Measurements from ENCODE around the gene RPL5. TPM values are rescaled to one million over a fixed set of nuclear protein-coding genes. Genes with fewer than 3 reads are reported as not detected.

Gene RPL5
- polyA plus RNA-seq, 1 donor from 2014 or later: 1,645 TPM

DNA sequence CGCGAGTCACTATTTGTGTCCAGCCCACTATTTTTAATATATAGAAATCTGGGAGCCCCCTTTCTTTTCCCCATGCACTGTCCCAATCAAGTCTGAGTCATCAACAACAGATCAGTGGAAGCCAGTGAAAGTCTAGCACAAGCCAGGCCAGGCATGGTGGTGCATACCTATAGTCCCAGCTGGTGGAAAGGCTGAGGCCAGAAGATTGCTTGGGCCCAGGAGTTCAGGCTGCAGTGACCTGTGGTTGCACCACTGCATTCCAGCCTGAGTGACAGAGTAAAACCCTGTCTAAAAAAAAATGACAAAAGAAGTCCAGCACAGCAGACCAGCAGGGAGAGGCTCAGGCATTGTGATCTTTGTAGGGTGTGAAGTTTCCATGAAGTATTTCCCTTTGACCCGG lies 9.0 kb upstream of the RPL5 start:
- no peaks in the 10 kb centered on the region for H3K36me3 ChIP-seq (ENCODE audit: insufficient read depth, low read length)

DNA sequence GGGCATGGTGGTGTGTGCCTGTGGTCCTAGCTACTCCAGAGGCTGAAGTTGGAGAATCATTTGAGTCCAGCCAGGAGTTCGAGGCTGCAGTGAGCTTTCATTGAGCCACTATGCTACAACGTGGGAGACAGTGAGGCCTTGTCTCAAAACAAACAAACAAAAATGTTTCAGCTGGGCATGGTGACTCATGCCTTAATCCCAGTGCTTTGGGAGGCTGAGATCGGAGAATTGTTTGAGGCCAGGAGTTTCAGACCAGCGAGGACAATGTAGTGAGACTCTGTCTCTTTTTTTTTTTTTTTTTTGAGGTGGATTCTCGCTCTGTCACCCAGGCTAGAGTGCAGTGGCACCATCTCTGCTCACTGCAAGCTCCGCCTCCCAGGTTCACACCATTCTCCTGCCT lies 5.0 kb upstream of the RPL5 start:
- Histone ChIP-seq H3K9ac (ENCODE audit: low read length) (no peak overlapping the region), H3K9me3 (ENCODE audit: low read length) (no peaks in the 10 kb centered on the region), H3K4me2 (ENCODE audit: low read length) (no peak overlapping the region), H2AFZ (ENCODE audit: low read depth, low read length) (no peak overlapping the region), H3K27ac (ENCODE audit: low read length) (no peak overlapping the region), H3K79me2 (replicated peaks; ENCODE audit: insufficient read depth, low read length) (no peaks in the 10 kb centered on the region), H3K4me3 (ENCODE audit: low read length) (no peak overlapping the region), H3K36me3 (ENCODE audit: insufficient read depth, low read length) (no peaks in the 10 kb centered on the region), H3F3A (ENCODE audit: insufficient read depth, low read length, poor library complexity, severe bottlenecking) (no peaks in the 10 kb centered on the region), H3K9me2 (ENCODE audit: insufficient read depth, low read length) (no peaks in the 10 kb centered on the region), H3K27me3 (ENCODE audit: insufficient read depth, low read depth, low read length) (no peaks in the 10 kb centered on the region), H4K20me1 (ENCODE audit: insufficient read depth) (no peaks in the 10 kb centered on the region)
- TF ChIP-seq, protein P1, sequence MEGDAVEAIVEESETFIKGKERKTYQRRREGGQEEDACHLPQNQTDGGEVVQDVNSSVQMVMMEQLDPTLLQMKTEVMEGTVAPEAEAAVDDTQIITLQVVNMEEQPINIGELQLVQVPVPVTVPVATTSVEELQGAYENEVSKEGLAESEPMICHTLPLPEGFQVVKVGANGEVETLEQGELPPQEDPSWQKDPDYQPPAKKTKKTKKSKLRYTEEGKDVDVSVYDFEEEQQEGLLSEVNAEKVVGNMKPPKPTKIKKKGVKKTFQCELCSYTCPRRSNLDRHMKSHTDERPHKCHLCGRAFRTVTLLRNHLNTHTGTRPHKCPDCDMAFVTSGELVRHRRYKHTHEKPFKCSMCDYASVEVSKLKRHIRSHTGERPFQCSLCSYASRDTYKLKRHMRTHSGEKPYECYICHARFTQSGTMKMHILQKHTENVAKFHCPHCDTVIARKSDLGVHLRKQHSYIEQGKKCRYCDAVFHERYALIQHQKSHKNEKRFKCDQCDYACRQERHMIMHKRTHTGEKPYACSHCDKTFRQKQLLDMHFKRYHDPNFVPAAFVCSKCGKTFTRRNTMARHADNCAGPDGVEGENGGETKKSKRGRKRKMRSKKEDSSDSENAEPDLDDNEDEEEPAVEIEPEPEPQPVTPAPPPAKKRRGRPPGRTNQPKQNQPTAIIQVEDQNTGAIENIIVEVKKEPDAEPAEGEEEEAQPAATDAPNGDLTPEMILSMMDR (IDR thresholded peaks at IDR 0.05; ENCODE audit: poor library complexity, severe bottlenecking): no peak
- TF ChIP-seq EP300 (conservative IDR thresholded peaks at IDR 0.05; ENCODE audit: poor library complexity, severe bottlenecking) (no peak), POLR2AphosphoS5 (IDR thresholded peaks at IDR 0.05) (no peak), EZH2 (IDR thresholded peaks at IDR 0.05; ENCODE audit: borderline replicate concordance, insufficient read depth, low read length, poor library complexity, severe bottlenecking) (no peak), RAD21 (conservative IDR thresholded peaks at IDR 0.05) (no peak), SMC3 (conservative IDR thresholded peaks at IDR 0.05; ENCODE audit: poor library complexity) (no peak), TAF1 (IDR thresholded peaks at IDR 0.05; ENCODE audit: low read depth) (no peak), MXI1 (conservative IDR thresholded peaks at IDR 0.05; ENCODE audit: poor library complexity, severe bottlenecking) (no peak)
- TF ChIP-seq, protein P2, sequence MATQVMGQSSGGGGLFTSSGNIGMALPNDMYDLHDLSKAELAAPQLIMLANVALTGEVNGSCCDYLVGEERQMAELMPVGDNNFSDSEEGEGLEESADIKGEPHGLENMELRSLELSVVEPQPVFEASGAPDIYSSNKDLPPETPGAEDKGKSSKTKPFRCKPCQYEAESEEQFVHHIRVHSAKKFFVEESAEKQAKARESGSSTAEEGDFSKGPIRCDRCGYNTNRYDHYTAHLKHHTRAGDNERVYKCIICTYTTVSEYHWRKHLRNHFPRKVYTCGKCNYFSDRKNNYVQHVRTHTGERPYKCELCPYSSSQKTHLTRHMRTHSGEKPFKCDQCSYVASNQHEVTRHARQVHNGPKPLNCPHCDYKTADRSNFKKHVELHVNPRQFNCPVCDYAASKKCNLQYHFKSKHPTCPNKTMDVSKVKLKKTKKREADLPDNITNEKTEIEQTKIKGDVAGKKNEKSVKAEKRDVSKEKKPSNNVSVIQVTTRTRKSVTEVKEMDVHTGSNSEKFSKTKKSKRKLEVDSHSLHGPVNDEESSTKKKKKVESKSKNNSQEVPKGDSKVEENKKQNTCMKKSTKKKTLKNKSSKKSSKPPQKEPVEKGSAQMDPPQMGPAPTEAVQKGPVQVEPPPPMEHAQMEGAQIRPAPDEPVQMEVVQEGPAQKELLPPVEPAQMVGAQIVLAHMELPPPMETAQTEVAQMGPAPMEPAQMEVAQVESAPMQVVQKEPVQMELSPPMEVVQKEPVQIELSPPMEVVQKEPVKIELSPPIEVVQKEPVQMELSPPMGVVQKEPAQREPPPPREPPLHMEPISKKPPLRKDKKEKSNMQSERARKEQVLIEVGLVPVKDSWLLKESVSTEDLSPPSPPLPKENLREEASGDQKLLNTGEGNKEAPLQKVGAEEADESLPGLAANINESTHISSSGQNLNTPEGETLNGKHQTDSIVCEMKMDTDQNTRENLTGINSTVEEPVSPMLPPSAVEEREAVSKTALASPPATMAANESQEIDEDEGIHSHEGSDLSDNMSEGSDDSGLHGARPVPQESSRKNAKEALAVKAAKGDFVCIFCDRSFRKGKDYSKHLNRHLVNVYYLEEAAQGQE (IDR thresholded peaks at IDR 0.05; ENCODE audit: borderline replicate concordance): no peak

More for the DNA sequence above, 9.0 kb upstream of the RPL5 start:
- H3K79me2 ChIP-seq (replicated peaks; ENCODE audit: insufficient read depth, low read length): no peaks in the 10 kb centered on the region
- no peak overlapping the region for H3K9ac ChIP-seq (ENCODE audit: low read length)
- no peak overlapping the region for H3K27ac ChIP-seq (ENCODE audit: low read length)
- no peak overlapping the region for H3K4me3 ChIP-seq (ENCODE audit: low read length)
- no peak overlapping the region for H3K4me2 ChIP-seq (ENCODE audit: low read length)
- H2AFZ ChIP-seq (ENCODE audit: low read depth, low read length): no peak overlapping the region
- no peaks in the 10 kb centered on the region for H3K9me3 ChIP-seq (ENCODE audit: low read length)
- TF ChIP-seq SMC3 (conservative IDR thresholded peaks at IDR 0.05; ENCODE audit: poor library complexity) (no peak), TAF1 (IDR thresholded peaks at IDR 0.05; ENCODE audit: low read depth) (no peak), EP300 (conservative IDR thresholded peaks at IDR 0.05; ENCODE audit: poor library complexity, severe bottlenecking) (no peak), POLR2AphosphoS5 (IDR thresholded peaks at IDR 0.05) (no peak), MXI1 (conservative IDR thresholded peaks at IDR 0.05; ENCODE audit: poor library complexity, severe bottlenecking) (no peak), RAD21 (conservative IDR thresholded peaks at IDR 0.05) (no peak), EZH2 (IDR thresholded peaks at IDR 0.05; ENCODE audit: borderline replicate concordance, insufficient read depth, low read length, poor library complexity, severe bottlenecking) (no peak)
- TF ChIP-seq, protein P1 (IDR thresholded peaks at IDR 0.05; ENCODE audit: poor library complexity, severe bottlenecking): no peak
- no peaks in the 10 kb centered on the region for H4K20me1 ChIP-seq (ENCODE audit: insufficient read depth)
- no peaks in the 10 kb centered on the region for H3K9me2 ChIP-seq (ENCODE audit: insufficient read depth, low read length)
- no peaks in the 10 kb centered on the region for H3K27me3 ChIP-seq (ENCODE audit: insufficient read depth, low read depth, low read length)
- no peaks in the 10 kb centered on the region for H3F3A ChIP-seq (ENCODE audit: insufficient read depth, low read length, poor library complexity, severe bottlenecking)

All from neural cell (in vitro differentiated cells).